ENCODE results near the gene RBPJL.

- TF ChIP-seq EP300 (IDR thresholded peaks at IDR 0.05), result no peak
- no peak for TF ChIP-seq CTCF (IDR thresholded peaks at IDR 0.05)
- TF ChIP-seq POLR2A (IDR thresholded peaks at IDR 0.05), result no peak
Measured at GRCh38 chr20:45266977-45267376, 39.7 kb upstream of the RBPJL start.

All from stomach (tissue), 4 donors.